IMR-90 (cell line): Measurements from ENCODE around the gene ACTN1.

Source experiments
- BHLHE40 ChIP-seq: fragments of 150-350 bp; IDR thresholded peaks from 2 replicates; pipeline ENCODE4 v1.6.1; 2016; ENCODE audit warnings: mild to moderate bottlenecking, low read depth, low read length
- CHD1 ChIP-seq: IDR thresholded peaks from 2 replicates; pipeline ENCODE4 v1.6.1; 2012; ENCODE audit warnings: low read depth, low read length, improper control_type of control experiment
- ELK1 ChIP-seq: fragments of 150-350 bp; IDR thresholded peaks from 2 replicates; pipeline ENCODE4 v1.6.1; 2016; ENCODE audit warnings: low read depth, mild to moderate bottlenecking, low read length, moderate library complexity, borderline replicate concordance
- MAFK ChIP-seq: IDR thresholded peaks from 2 replicates; pipeline ENCODE4 v1.6.1; 2012; ENCODE audit warnings: low read depth, low read length, improper control_type of control experiment
- MAZ ChIP-seq: IDR thresholded peaks from 2 replicates; pipeline ENCODE4 v1.6.1; 2012; ENCODE audit warnings: low read depth, mild to moderate bottlenecking, low read length, improper control_type of control experiment, moderate library complexity, borderline replicate concordance
- MXI1 ChIP-seq: IDR thresholded peaks from 2 replicates; pipeline ENCODE4 v1.6.1; 2012; ENCODE audit warnings: low read depth, mild to moderate bottlenecking, low read length, moderate library complexity, borderline replicate concordance
- POLR2A ChIP-seq: IDR thresholded peaks from 2 replicates; pipeline ENCODE4 v1.6.1; 2012; ENCODE audit warnings: mild to moderate bottlenecking, low read depth, low read length
- RAD21 ChIP-seq: IDR thresholded peaks from 2 replicates; pipeline ENCODE4 v1.6.1; 2012; ENCODE audit warnings: low read length, improper control_type of control experiment
- RFX5 ChIP-seq: IDR thresholded peaks from 2 replicates; pipeline ENCODE4 v1.8.0; 2012; ENCODE audit warnings: low read depth, mild to moderate bottlenecking, low read length, moderate library complexity
- SMC3 ChIP-seq: fragments of 150-350 bp; IDR thresholded peaks from 2 replicates; pipeline ENCODE4 v1.6.1; 2016; ENCODE audit warnings: low read depth, mild to moderate bottlenecking, antibody characterized with exemption, low read length, moderate library complexity
- TF ChIP-seq, protein P1 (sequence below): conservative IDR thresholded peaks from 2 replicates; pipeline ENCODE4 v1.5.1; 2012; ENCODE audit warnings: mild to moderate bottlenecking, low read depth, low read length, improper control_type of control experiment
- TF ChIP-seq, protein P2 (sequence below): fragments of 150-350 bp; IDR thresholded peaks from 2 replicates; pipeline ENCODE4 v1.6.1; 2017; ENCODE audit warnings: mild to moderate bottlenecking, antibody characterized with exemption, low read length, low read depth

- TF ChIP-seq CHD1, result no peak
- no peak for TF ChIP-seq RFX5
- TF ChIP-seq, protein P1, sequence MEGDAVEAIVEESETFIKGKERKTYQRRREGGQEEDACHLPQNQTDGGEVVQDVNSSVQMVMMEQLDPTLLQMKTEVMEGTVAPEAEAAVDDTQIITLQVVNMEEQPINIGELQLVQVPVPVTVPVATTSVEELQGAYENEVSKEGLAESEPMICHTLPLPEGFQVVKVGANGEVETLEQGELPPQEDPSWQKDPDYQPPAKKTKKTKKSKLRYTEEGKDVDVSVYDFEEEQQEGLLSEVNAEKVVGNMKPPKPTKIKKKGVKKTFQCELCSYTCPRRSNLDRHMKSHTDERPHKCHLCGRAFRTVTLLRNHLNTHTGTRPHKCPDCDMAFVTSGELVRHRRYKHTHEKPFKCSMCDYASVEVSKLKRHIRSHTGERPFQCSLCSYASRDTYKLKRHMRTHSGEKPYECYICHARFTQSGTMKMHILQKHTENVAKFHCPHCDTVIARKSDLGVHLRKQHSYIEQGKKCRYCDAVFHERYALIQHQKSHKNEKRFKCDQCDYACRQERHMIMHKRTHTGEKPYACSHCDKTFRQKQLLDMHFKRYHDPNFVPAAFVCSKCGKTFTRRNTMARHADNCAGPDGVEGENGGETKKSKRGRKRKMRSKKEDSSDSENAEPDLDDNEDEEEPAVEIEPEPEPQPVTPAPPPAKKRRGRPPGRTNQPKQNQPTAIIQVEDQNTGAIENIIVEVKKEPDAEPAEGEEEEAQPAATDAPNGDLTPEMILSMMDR, result no peak
- no peak for TF ChIP-seq RAD21
- TF ChIP-seq, protein P2, sequence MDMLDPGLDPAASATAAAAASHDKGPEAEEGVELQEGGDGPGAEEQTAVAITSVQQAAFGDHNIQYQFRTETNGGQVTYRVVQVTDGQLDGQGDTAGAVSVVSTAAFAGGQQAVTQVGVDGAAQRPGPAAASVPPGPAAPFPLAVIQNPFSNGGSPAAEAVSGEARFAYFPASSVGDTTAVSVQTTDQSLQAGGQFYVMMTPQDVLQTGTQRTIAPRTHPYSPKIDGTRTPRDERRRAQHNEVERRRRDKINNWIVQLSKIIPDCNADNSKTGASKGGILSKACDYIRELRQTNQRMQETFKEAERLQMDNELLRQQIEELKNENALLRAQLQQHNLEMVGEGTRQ, result no peak
- TF ChIP-seq POLR2A, result no peak
- TF ChIP-seq MAZ, result no peak
- TF ChIP-seq MAFK, result no peak
- no peak for TF ChIP-seq ELK1
- no peak for TF ChIP-seq MXI1
- TF ChIP-seq SMC3, result no peak
- no peak for TF ChIP-seq BHLHE40
These were observed 85.0 kb downstream of the ACTN1 start for GRCh38 chr14:68894123-68894522.
